A673 (cell line): Measurements from ENCODE around the gene PCBP4.

Experiments used
- EZH2 ChIP-seq: fragments of 200-600 bp; sonication (generic); IDR thresholded peaks from 2 replicates; pipeline ENCODE4 v1.6.1; 2017; ENCODE audit warnings: borderline replicate concordance, low read depth, mild to moderate bottlenecking, mixed read lengths, antibody characterized with exemption, low read length; ENCODE audit not compliant: poor library complexity, severe bottlenecking
- TF ChIP-seq, protein P1 (sequence below): fragments of 300-800, 200-600 bp; sonication (generic); conservative IDR thresholded peaks from 2 replicates; pipeline ENCODE4 v1.5.1; 2017; ENCODE audit warnings: low read depth, mild to moderate bottlenecking, antibody characterized with exemption, low read length, moderate library complexity, mixed read lengths

DNA sequence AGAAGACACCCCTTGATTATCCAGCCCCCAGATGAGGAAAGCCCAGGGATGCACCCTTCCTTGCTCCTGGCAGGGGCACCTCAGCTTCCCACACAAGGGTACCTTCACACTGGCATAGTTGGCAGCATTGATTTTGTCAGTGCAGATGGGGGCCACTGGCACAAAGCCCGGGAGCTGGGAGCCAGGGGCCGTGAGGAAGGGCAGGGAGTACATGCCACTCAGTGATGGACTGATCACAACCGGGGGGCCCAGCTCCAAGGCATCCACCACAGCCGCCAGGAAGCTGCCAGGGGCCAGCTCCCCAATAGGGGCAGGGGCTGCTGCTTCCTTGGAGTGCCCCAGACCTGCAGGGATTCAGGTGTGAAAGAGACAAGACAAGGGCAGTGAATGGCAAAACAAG lies 2.6 kb upstream of the PCBP4 start:
- TF ChIP-seq, protein P1, sequence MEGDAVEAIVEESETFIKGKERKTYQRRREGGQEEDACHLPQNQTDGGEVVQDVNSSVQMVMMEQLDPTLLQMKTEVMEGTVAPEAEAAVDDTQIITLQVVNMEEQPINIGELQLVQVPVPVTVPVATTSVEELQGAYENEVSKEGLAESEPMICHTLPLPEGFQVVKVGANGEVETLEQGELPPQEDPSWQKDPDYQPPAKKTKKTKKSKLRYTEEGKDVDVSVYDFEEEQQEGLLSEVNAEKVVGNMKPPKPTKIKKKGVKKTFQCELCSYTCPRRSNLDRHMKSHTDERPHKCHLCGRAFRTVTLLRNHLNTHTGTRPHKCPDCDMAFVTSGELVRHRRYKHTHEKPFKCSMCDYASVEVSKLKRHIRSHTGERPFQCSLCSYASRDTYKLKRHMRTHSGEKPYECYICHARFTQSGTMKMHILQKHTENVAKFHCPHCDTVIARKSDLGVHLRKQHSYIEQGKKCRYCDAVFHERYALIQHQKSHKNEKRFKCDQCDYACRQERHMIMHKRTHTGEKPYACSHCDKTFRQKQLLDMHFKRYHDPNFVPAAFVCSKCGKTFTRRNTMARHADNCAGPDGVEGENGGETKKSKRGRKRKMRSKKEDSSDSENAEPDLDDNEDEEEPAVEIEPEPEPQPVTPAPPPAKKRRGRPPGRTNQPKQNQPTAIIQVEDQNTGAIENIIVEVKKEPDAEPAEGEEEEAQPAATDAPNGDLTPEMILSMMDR: no peak
- no peak for TF ChIP-seq EZH2
